HG02973 (cell line): ENCODE results near the gene MLKL.
"Not testable (repeated sequence)": the region's sequence is repeated elsewhere in the genome, so short reads cannot be mapped to it uniquely, and the experiment has no call there.

Source experiments
- ATAC-seq: cut with Tn5 transposase; IDR thresholded peaks from one replicate; pipeline ENCODE4 v1.9.1; 2021; ENCODE audit warnings: moderate library complexity; ENCODE audit not compliant: unreplicated experiment

The MLKL gene

GRCh38 chr16:74732707-74733350 is 32.2 kb upstream of the MLKL start:
- ATAC-seq, result no peak

DNA sequence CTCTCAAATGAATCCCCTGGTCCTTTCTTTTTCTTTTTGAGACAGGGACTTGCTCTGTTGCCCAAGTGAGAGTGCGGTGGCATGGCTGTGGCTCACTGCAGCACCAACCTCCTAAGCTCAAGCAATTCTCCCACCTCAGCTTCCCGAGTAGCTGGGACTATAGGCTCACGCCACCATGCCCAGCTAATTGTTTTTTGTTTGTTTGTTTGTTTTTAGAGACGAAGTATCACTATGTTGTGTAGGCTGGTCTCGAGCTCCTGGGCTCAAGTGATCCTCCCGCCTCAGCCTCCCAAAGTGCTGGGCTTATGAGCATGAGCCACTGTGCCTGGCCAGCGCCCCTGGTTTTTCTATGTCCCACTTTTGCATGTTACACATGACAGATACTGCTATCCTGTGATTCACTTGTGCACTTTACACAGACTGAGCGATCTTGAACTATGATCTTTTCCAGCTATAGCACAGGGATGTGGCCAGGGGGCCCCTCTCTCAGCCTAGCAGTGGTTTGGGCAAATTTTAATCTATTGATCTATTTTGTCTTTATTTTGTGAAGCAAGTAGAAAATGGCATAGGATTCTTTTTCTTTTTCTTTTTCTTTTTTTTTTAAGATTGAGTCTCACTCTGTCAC is 31.3 kb upstream of the MLKL start:
- no peak for ATAC-seq

DNA sequence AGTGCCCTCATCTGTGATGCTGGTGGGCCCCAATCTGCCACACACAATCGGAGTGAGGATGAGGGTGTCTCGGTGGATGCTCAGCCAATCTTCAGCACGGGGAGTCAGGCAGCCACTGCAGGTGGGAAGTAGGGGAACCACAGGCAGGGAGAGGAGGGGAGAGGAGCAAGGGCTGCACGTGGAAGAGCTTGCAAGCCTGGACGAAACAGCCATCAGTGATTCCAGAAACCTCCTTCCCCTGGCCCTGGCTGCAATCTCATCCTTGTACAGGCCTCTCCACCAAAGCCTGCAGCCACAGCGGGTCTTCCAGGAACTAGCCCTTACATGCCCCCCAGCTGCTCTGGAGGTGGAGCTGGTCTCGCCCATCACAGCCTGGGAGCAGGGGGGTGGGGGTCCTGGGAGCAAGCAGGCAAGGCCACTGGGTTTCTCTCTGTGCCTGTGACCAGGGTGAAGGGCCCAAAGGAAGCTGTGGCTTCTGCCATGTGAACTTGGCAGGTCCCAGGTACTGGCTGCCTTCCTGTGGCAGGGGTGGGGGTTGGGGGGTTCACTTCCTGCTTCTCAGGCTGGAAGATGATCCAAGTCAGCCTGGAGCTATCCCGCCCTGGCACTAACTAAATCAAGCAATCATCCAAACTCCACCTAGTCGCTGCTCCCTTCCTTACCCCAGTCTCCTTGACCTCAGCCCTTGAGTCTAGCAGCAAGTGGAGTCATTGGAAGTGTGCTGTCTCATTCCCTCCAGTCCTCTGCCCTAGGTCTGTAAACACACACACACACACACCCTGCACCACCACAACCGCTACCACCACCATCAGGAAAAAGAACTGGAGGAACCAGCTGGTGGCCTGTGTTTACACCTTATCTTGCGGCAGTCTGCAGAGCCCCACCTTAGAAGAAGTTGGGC is 29.4 kb upstream of the MLKL start:
- ATAC-seq, result no peak

DNA sequence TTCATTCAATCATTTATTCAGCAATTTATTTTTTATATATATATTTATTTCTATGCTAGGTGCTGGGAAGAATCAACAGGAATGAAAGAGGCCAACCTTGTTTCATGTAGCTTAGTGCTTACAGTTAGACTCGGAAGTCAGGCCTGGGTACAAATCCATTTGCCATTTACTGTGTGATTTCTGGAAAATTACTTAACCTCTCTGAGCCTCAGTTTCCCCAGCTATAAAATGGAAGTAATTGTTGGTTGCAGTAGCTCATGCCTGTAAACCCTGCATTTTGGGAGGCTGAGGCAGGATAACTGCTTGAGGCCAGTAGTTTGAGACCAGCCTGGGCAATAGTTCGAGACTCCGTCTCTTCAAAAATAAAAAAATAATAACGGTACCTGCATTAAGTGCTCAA is 27.2 kb upstream of the MLKL start:
- no peak for ATAC-seq

DNA sequence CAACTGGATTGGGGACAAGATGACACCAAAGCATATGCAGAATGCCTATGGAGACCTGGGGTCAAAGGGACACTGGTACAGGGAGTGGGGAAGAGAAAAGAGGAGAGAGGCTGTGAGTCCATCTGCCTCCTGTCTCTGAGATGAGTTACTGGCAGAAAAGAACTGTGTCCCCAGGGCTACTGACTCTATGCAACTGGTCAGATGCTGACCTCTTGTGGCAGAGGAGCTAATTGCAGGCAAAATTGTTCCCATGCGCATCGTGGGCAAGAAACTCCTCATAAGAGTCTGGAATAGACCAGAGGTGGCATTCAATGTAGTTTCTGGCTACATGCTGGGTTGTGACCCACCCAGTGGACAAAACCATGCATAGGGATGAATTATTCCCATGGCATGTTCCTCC is 26.1 kb upstream of the MLKL start:
- no peak for ATAC-seq

DNA sequence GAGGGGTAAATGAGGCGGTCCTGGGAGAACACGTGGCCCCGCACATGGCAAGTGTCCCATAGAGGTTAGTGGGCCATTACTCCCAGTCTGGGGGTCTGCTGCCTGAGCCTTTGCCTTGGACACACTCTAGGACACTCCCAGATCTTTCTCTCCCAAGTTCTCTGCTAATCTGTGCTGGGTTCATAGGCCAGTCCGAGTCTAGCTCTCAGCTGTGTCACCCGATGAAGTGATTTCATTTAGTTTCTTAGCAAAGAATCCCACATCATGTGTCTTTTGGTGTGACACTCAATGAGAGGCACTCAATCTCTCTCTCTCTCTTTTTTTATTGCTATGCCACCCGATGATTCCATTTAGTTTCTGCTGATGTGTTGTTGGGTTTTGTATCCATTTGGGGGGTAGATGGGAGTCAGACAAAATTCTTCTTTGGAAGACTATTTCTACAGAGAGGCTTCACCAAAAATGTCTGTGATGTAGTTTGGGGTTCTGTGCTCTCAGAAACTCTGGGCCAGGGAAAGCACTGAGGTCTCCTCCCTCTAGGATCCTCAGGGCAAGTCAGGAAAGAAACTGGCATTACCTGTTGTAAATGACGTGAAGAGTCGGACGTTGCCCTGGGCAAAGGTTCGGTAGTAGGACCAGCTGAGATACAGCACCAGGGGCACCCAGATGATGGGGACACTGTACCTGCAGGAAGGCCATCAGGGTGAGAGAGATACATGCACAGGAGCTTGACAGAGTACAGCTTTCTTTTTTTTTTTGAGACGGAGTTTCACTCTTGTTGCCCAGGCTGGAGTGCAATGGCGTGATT is 25.2 kb upstream of the MLKL start:
- no peak for ATAC-seq

DNA sequence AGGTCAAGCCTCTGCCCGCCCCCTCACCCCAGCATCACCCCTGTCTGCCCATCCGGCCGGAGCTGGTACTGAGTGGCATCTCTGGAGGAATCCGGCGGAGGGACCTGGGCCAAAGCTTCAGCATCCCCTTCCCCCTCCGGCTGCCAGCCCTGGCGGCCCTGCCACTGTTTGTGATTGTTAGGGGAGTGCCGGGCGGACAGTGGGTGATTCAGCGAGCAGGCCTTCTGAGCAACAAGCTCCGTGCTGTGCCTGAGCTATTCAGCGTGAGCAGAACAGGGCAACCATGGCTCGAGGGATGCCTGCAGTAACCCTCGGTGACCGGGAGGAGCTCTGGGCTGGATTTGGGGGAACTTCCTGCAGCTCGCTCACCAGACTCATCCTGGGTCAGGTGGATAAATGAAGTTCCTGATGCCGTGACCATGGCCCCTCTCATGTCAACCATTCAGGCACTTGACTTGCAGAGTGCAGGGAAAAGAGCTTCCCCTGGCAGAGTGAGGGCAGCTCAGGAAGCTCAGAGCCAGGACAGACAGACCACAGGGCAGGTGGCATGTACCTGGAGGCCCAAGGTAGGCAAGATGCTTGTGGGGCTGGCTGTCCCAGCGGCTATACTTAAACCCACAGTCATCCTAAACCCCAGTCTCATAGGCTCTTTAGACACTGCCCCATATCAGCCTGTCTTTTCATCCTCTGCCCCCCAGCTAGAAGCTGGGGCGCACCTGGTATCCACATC is 24.3 kb upstream of the MLKL start:
- no peak for ATAC-seq

DNA sequence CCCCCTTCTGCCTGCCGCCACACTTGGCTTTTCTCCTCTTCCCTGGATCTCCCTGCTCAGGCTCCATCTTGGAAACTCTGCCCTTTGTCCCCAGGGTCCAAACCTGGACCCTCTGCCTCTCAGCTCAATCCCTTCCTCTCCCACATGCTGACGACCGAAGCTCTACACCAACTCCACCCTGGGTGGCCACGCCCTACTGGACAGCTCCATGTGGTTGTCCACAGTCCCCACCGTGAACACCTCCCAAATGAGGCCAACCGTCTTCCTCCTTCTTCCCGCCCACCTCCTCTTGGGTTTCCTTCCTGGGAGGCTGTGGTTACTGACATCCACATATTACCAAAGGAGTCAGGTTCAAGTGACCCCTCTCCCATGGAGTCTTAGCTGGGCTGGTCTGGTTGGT is 22.6 kb upstream of the MLKL start:
- ATAC-seq, result no peak

GRCh38 chr16:74722156-74722555 is 21.5 kb upstream of the MLKL start:
- ATAC-seq, result not testable (repeated sequence)

GRCh38 chr16:74721716-74722115 is 21.1 kb upstream of the MLKL start:
- ATAC-seq, result no peak

DNA sequence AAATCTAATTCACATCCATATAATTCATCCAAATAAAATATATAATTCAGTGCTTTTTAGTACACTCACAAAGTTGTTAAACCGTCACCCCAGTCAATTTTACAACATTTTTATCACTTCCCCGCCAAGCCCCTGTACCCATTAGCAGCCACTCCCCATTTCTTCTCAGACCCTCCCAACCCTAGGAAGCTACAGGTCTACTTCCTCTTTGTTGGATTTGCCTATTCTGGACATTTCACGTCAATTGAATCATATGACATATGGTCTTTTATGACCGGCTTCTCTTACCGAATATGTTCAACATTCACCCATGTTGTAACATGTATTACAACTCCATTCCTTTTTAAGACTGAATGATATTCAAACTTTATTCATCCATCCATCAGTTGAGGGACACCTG is 19.9 kb upstream of the MLKL start:
- no peak for ATAC-seq

GRCh38 chr16:74718741-74719610 is 18.3 kb upstream of the MLKL start:
- ATAC-seq, result no peak

- no peak for ATAC-seq
Measured at GRCh38 chr16:74718140-74718539, 17.5 kb upstream of the MLKL start.

GRCh38 chr16:74717367-74717766 is 16.7 kb upstream of the MLKL start:
- ATAC-seq, result no peak

GRCh38 chr16:74716355-74716754 is 15.7 kb upstream of the MLKL start:
- no peak for ATAC-seq

DNA sequence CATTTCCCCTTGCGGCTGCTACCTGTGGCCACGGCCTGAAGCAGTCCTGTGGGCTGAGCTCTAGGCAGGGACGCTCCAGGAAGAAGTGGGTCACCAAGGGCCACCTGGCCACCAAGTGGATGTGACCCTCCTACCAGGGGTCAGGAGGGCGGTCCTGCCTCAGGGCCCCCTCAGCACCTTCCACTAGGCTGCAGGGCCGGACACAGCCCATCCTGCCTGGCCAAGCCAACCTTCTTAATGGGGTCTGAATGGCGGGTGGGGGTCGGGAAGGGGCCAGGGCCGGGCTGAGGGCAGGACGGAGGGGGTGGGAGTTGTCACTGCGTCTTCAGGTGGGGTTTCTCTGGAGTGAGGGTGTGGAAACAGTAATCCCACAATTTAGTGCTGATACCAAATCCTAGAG is 13.2 kb upstream of the MLKL start:
- ATAC-seq, result no peak

DNA sequence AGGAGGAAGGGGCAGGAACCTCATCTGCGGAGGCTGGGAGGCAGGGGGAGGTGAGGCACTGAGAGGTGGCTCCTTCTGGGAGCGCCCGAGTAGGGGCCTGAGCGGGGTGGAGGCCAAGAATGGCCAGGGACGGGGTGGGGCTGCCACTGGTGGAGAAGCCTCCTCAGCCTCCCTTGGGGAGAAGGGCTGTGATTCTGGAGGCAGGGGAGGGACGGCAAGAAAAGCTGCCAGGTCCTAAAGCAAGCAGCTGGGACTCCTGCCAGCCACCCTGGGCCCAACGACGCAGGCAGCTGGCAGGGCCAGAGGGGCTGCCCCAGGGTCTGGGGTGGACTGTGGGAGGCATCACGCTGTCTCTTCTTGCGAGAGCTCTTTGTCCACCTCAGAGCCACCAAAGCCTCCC is 12.7 kb upstream of the MLKL start:
- ATAC-seq, result no peak

DNA sequence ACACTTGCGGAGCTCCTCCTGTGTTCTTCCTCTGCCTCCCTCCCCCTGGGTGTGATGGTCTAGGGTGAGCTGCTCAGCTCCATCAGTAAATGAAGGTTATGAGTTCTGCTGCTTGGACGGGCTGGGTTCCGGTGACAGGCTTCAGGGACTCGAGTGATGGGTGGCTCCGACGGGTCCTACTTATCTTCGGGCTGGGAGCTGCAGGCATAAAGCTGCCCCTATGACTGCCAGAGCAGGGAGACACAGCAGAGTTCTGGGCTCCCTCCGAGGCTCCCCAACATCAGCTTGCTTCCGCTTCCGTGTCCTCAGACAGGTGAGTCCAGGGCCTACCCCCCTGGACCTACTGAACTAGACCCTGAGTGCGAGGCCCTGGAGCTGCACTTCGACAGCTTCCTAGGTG is 11.3 kb upstream of the MLKL start:
- ATAC-seq, result no peak

- no peak for ATAC-seq
Measured at GRCh38 chr16:74710401-74710800, 9.7 kb upstream of the MLKL start.

DNA sequence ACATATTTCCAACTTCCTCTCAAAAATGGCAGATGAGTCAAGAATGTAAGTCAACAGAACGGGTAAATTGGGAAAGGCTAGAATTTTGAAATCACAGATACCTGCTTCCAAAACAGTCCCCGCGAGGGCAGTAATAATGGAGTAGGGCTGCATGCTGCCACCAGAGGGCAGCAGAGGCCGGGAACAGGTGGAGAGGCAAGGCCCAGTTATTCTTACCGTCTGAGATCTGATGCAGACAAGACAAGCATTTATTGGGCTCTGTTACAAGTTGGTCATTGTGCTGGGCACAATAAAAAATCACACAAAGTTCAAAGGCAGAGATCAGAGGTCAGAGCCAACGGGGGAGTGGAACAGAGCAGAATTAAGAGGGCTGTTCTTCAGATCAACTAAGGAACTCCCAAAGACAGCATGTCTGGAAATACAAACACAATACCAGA is 8.8 kb upstream of the MLKL start:
- no peak for ATAC-seq
